Heart left ventricle (tissue), 16 donors: ENCODE measurements around the gene LRRC46. TPM values are rescaled to one million over a fixed set of nuclear protein-coding genes. Genes with fewer than 3 reads are reported as not detected.

ENCODE experiments used
- ATAC-seq, 4 donors: fragments of 200-7000 bp; cut with Tn5 transposase; one replicate each; pipeline ENCODE4 v1.9.1; 2020 to 2022; ENCODE audit warnings: moderate library complexity in 4 of 4, mild to moderate bottlenecking in 3 of 4, moderate number of reproducible peaks in 1 of 4
- DNase-seq, 5 donors: peaks; one replicate each; pipeline ENCODE4 v3.0.0-alpha.2; 2020
- H3K27ac ChIP-seq, 12 donors: fragments of 200-600 bp; sonication (generic) in 4 of 12; one replicate each; pipeline versions ENCODE4 v1.5.0 to v1.8.0; 2016 to 2022; ENCODE audit warnings: mild to moderate bottlenecking in 2 of 12
- H3K27me3 ChIP-seq, 9 donors: fragments of 200-600 bp; sonication (generic) in 2 of 9; one replicate each; pipeline versions ENCODE4 v1.5.1 to v1.8.0; 2016 to 2022; ENCODE audit warnings: mild to moderate bottlenecking in 3 of 9
- H3K36me3 ChIP-seq, 9 donors: fragments of 200-600 bp; sonication (generic) in 2 of 9; one replicate each; pipeline versions ENCODE4 v1.5.0 to v1.8.0; 2018 to 2022; ENCODE audit warnings: mild to moderate bottlenecking in 2 of 9
- H3K4me1 ChIP-seq, 12 donors: fragments of 200-600 bp; sonication (generic) in 4 of 12; one replicate each; pipeline versions ENCODE4 v1.5.0 to v1.8.0; 2016 to 2022; ENCODE audit warnings: mild to moderate bottlenecking in 3 of 12
- H3K4me3 ChIP-seq, 12 donors: fragments of 200-600 bp; sonication (generic) in 4 of 12; one replicate each; pipeline versions ENCODE4 v1.5.0 to v1.8.0; 2017 to 2022; ENCODE audit warnings: mild to moderate bottlenecking in 9 of 12, moderate library complexity in 4 of 12
- H3K9me3 ChIP-seq, 12 donors: fragments of 200-600 bp; sonication (generic) in 4 of 12; one replicate each; pipeline versions ENCODE4 v1.5.0 to v1.8.0; 2016 to 2022; ENCODE audit warnings: mild to moderate bottlenecking in 1 of 12
- POLR2A ChIP-seq, 2 donors: fragments of 450-650 bp; IDR thresholded peaks; one replicate each; pipeline ENCODE4 v1.6.1; 2017; ENCODE audit warnings: antibody characterized with exemption in 2 of 2, mild to moderate bottlenecking in 2 of 2, moderate library complexity in 2 of 2
- WGBS, 4 donors: extraction: QIAGEN DNeasy Blood & Tissue Kit in 2 of 4; methylation state at CpG; one replicate each; pipeline versions ENCODE4 v1.1.5 to v1.1.7; 2013 to 2018; 5-methylcytosine and 5-hydroxymethylcytosine counted together
- intact Hi-C, 10 donors: fragments of 100-400 bp; cut with DNase I; formaldehyde crosslinking; loops; one replicate each; pipeline versions ENCODE4 v1.11.1 to v1.14.2; 2022
- polyA plus RNA-seq, 2 donors: library from polyadenylated mRNA; stranded (reverse); fragments of 200-250 nt; gene quantifications; one replicate each; pipeline ENCODE4 v1.2.3, GENCODE V29; 2013
- total RNA-seq, 9 donors: library from RNA; depleted of rRNA in 2 of 9; stranded (reverse); fragments of >200 nt in 2 of 9; fragmentation: NEBNext Ultra II Directional in 3 of 9; extraction: Animal tissue kit (Norgen Biotek cat#: 25700) in 3 of 9; gene quantifications; one replicate each; pipeline versions ENCODE4 v1.1.0 to v1.2.4, GENCODE V29; 2016 to 2023
- TF ChIP-seq, protein P1 (sequence below), 12 donors: fragments of 200-600 bp; sonication (generic) in 4 of 12; IDR thresholded peaks; one replicate each; pipeline versions ENCODE4 v1.5.0 to v1.8.0; 2018 to 2022; ENCODE audit warnings: antibody characterized with exemption in 12 of 12, mild to moderate bottlenecking in 5 of 12
- donor health status: ischemic (EF 13 %, LVEDD 7.1; RV severe dilation, severe dysfunction).
- donor health status: healthy with polysubstance abuse.
- donor health status: DM: no; HTN: yes; CAD: no.
- donor health status: DM: no; HTN: no; CAD: no.
- donor health status: ischemic (EF 25% LVEDD 6.9; RV normal size, moderate dysfunction).
- donor health status: ischemic (EF 25% LVEDD 5.7; RV mildly dilated, moderate dysfunction).
- donor health status: healthy.
- donor health status: DM: yes; HTN: yes; CAD: no.
- donor health status: ischemic (EF 35%, LVEDD 5.7; RV mildly dilated, moderate dysfunction).
- donor health status: nonischemic (EF 11% LVEDD 7.7; RV severe dilation, severe dysfunction).
- donor health status: DM: yes; HTN: yes; CAD: no.
- donor health status: PGD.
- donor health status: ischemic (EF 29% LVEDD 5.4; RV normal size, mild dysfunction).
- donor health status: nonischemic (EF 23%, LVEDD 6.1; RV moderate dilation, normal function).

LRRC46 gene
- total and polyA plus RNA-seq, 11 donors: 0.17 to 0.44 (median 0.32) TPM; not detected in 2

DNA sequence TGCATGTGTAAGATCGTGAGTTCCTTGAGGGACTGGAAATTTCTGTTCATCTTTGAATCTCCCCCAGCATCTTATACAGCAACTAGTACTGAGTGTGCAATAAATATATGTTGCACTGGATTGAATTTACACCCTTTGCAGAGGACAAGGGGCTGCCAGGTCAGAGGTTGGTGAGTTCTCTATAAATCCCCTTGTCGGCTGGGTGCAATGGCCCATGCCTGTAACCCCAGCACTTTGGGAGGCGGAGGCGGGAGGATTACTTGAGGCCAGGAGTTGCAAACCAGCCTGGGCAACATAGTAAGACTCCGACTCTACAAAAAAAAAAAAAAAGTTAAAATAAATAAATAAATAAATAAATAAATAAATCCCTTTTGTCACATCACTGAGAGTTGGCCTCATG is 28.9 kb downstream of the LRRC46 start:
- Histone ChIP-seq H3K4me3 (no peak overlapping the region), H3K9me3 (no peaks in the 10 kb centered on the region), H3K36me3 (no peaks in the 10 kb centered on the region), H3K4me1 (peaks cover 0 to 12% (median 0%) of the 10 kb centered on the region in 12 donors), H3K27ac (no peak overlapping the region), H3K27me3 (peaks cover 0 to 22% (median 6%) of the 10 kb centered on the region in 9 donors)
- TF ChIP-seq, protein P1, sequence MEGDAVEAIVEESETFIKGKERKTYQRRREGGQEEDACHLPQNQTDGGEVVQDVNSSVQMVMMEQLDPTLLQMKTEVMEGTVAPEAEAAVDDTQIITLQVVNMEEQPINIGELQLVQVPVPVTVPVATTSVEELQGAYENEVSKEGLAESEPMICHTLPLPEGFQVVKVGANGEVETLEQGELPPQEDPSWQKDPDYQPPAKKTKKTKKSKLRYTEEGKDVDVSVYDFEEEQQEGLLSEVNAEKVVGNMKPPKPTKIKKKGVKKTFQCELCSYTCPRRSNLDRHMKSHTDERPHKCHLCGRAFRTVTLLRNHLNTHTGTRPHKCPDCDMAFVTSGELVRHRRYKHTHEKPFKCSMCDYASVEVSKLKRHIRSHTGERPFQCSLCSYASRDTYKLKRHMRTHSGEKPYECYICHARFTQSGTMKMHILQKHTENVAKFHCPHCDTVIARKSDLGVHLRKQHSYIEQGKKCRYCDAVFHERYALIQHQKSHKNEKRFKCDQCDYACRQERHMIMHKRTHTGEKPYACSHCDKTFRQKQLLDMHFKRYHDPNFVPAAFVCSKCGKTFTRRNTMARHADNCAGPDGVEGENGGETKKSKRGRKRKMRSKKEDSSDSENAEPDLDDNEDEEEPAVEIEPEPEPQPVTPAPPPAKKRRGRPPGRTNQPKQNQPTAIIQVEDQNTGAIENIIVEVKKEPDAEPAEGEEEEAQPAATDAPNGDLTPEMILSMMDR (IDR thresholded peaks at IDR 0.05): no peak
- TF ChIP-seq POLR2A (IDR thresholded peaks at IDR 0.05): no peak
- WGBS, 4 donors: 90 to 97% (median 94%) methylated on average over 5 of the region's 5 CpGs
- ATAC-seq: no peak
- intact Hi-C loops: no loop called here
- DNase-seq: no peak

- intact Hi-C loops: no loop called here
- ATAC-seq (no peak), DNase-seq (peak in 1 of 5 donors; percentile 56)
- Histone ChIP-seq H3K9me3 (no peaks in the 10 kb centered on the region), H3K36me3 (no peaks in the 10 kb centered on the region), H3K27me3 (peaks cover 0 to 7% (median 0%) of the 10 kb centered on the region in 9 donors), H3K4me3 (no peak overlapping the region), H3K4me1 (no peaks in the 10 kb centered on the region), H3K27ac (no peak overlapping the region)
- 68 to 77% (median 77%) methylated on average over 7 of the region's 7 CpGs for WGBS, 4 donors
- no peak for TF ChIP-seq POLR2A (IDR thresholded peaks at IDR 0.05)
- TF ChIP-seq, protein P1 (IDR thresholded peaks at IDR 0.05): no peak
Measured at GRCh38 chr17:47862621-47863440, 31.4 kb downstream of the LRRC46 start.

- intact Hi-C loops: no loop called here
- no peak for TF ChIP-seq POLR2A (IDR thresholded peaks at IDR 0.05)
- TF ChIP-seq, protein P1 (IDR thresholded peaks at IDR 0.05): no peak
- no peaks in the 10 kb centered on the region for H3K4me1 ChIP-seq
- H3K4me3 ChIP-seq: no peak overlapping the region
- ATAC-seq (no peak), DNase-seq (no peak)
- no peak overlapping the region for H3K27ac ChIP-seq
- no peaks in the 10 kb centered on the region for H3K36me3 ChIP-seq
- WGBS, 4 donors: 59 to 73% (median 68%) methylated on average over 7 of the region's 7 CpGs
- peaks cover 0 to 20% (median 0%) of the 10 kb centered on the region in 9 donors for H3K27me3 ChIP-seq
- no peaks in the 10 kb centered on the region for H3K9me3 ChIP-seq
Measured at GRCh38 chr17:47864791-47865216, 33.3 kb downstream of the LRRC46 start.

- DNase-seq (peak in 1 of 5 donors; percentile 53), ATAC-seq (peak in 3 of 4 donors; percentile 60 to 74 (median 74))
- no peaks in the 10 kb centered on the region for H3K4me1 ChIP-seq
Measured at GRCh38 chr17:47866941-47867340, 35.5 kb downstream of the LRRC46 start.

More at GRCh38 chr17:47866941-47867340, 35.5 kb downstream of the LRRC46 start:
- TF ChIP-seq, protein P1 (IDR thresholded peaks at IDR 0.05): no peak
- TF ChIP-seq POLR2A (IDR thresholded peaks at IDR 0.05): no peak
- intact Hi-C loops: no loop called here
- no peak overlapping the region for H3K4me3 ChIP-seq
- no peaks in the 10 kb centered on the region for H3K36me3 ChIP-seq
- no peaks in the 10 kb centered on the region for H3K9me3 ChIP-seq
- H3K27me3 ChIP-seq: peaks cover 0 to 38% (median 2%) of the 10 kb centered on the region in 9 donors
- H3K27ac ChIP-seq: no peak overlapping the region
- WGBS, 4 donors: 27 to 36% (median 33%) methylated on average over 20 of the region's 20 CpGs
